Liver (tissue), 9 donors: ENCODE data around the gene ALAS1. TPM values are rescaled to one million over a fixed set of nuclear protein-coding genes. Genes with fewer than 3 reads are reported as not detected.

Experiments
- DNase-seq: peaks from one replicate; pipeline ENCODE4 v3.0.0-alpha.2; 2017; ENCODE audit warnings: low spot score
- H3K27ac ChIP-seq, 2 donors: one replicate each; pipeline ENCODE4 v1.7.0; 2013; ENCODE audit warnings: inconsistent platforms in 2 of 2, low read length in 2 of 2, control low read depth in 1 of 2, low read depth in 1 of 2, mild to moderate bottlenecking in 1 of 2
- H3K27me3 ChIP-seq, 4 donors: one replicate each; pipeline versions ENCODE4 v1.6.1 to v1.7.0; 2013; ENCODE audit warnings: low read length in 3 of 4, inconsistent platforms in 1 of 4, mild to moderate bottlenecking in 1 of 4, moderate library complexity in 1 of 4; ENCODE audit not compliant: control insufficient read depth in 4 of 4, insufficient read depth in 4 of 4
- H3K36me3 ChIP-seq, 4 donors: one replicate each; pipeline versions ENCODE4 v1.6.1 to v1.7.0; 2013; ENCODE audit warnings: low read length in 3 of 4, mild to moderate bottlenecking in 3 of 4, low read depth in 1 of 4, moderate library complexity in 1 of 4; ENCODE audit not compliant: control insufficient read depth in 4 of 4, insufficient read depth in 3 of 4
- H3K4me1 ChIP-seq, 4 donors: one replicate each; pipeline versions ENCODE4 v1.6.1 to v1.7.0; 2013; ENCODE audit warnings: low read length in 3 of 4, mild to moderate bottlenecking in 3 of 4, moderate library complexity in 1 of 4; ENCODE audit not compliant: control insufficient read depth in 4 of 4, insufficient read depth in 4 of 4
- H3K4me3 ChIP-seq, 3 donors: one replicate each; pipeline versions ENCODE4 v1.6.1 to v1.7.0; 2013; ENCODE audit warnings: low read length in 3 of 3, control low read depth in 1 of 3, low read depth in 1 of 3, mild to moderate bottlenecking in 1 of 3
- H3K9ac ChIP-seq, 2 donors: one replicate each; pipeline ENCODE4 v1.7.0; 2013; ENCODE audit warnings: low read length in 2 of 2, mild to moderate bottlenecking in 2 of 2, moderate library complexity in 2 of 2, control low read depth in 1 of 2, low read depth in 1 of 2
- H3K9me3 ChIP-seq, 4 donors: one replicate each; pipeline versions ENCODE4 v1.6.1 to v1.7.0; 2013; ENCODE audit warnings: low read length in 3 of 4; ENCODE audit not compliant: control insufficient read depth in 4 of 4
- EGR1 ChIP-seq, 2 donors: IDR thresholded peaks; 2 replicates each; pipeline ENCODE4 v1.6.1; 2016 to 2018; ENCODE audit warnings: antibody characterized with exemption in 2 of 2, low read depth in 2 of 2
- FOXA1 ChIP-seq: IDR thresholded peaks from 2 replicates; pipeline ENCODE4 v1.6.1; 2016; ENCODE audit warnings: antibody characterized with exemption
- GABPA ChIP-seq, 2 donors: IDR thresholded peaks in 1 of 2; conservative IDR thresholded peaks in 1 of 2; 2 replicates each; pipeline ENCODE4 v1.6.1; 2016; ENCODE audit warnings: antibody characterized with exemption in 2 of 2, mild to moderate bottlenecking in 1 of 2, moderate library complexity in 1 of 2
- HNF4A ChIP-seq, 2 donors: conservative IDR thresholded peaks; 2 replicates each; pipeline ENCODE4 v1.6.1; 2016; ENCODE audit warnings: antibody characterized with exemption in 2 of 2, mild to moderate bottlenecking in 2 of 2
- HNF4G ChIP-seq: IDR thresholded peaks from 2 replicates; pipeline ENCODE4 v1.6.1; 2016; ENCODE audit warnings: antibody characterized with exemption
- JUND ChIP-seq, 2 donors: IDR thresholded peaks; 2 replicates each; pipeline ENCODE4 v1.6.1; 2016; ENCODE audit warnings: antibody characterized with exemption in 2 of 2
- RAD21 ChIP-seq, 2 donors: IDR thresholded peaks; 2 replicates each; pipeline ENCODE4 v1.6.1; 2016; ENCODE audit warnings: antibody characterized with exemption in 2 of 2, mild to moderate bottlenecking in 2 of 2
- SP1 ChIP-seq: IDR thresholded peaks from 2 replicates; pipeline ENCODE4 v1.6.1; 2018; ENCODE audit warnings: antibody characterized with exemption, mild to moderate bottlenecking
- TAF1 ChIP-seq: conservative IDR thresholded peaks from 2 replicates; pipeline ENCODE4 v1.6.1; 2016; ENCODE audit warnings: antibody characterized with exemption, mild to moderate bottlenecking
- YY1 ChIP-seq: IDR thresholded peaks from 2 replicates; pipeline ENCODE4 v1.6.1; 2016; ENCODE audit warnings: antibody characterized with exemption, mild to moderate bottlenecking
- WGBS: extraction: QIAGEN DNeasy Blood & Tissue Kit; methylation state at CpG from one replicate; pipeline ENCODE4 v1.1.7; 2013; 5-methylcytosine and 5-hydroxymethylcytosine counted together
- polyA plus RNA-seq, 2 donors: library from polyadenylated mRNA; stranded (reverse) in 1 of 2; unstranded in 1 of 2; fragments of 200-250 nt in 1 of 2; fragments of >200 nt in 1 of 2; fragmentation: Nextera tagmentation in 1 of 2; extraction: Ambion mirVana in 1 of 2; gene quantifications; one replicate each; pipeline versions ENCODE4 v1.2.1 to v1.2.3, GENCODE V29; 2013 to 2015
- total RNA-seq, 2 donors: library from RNA; depleted of rRNA; stranded (reverse); fragments of >200 nt; gene quantifications; one replicate each; pipeline ENCODE4 v1.2.3, GENCODE V29; 2014
- TF ChIP-seq, protein P1 (sequence below): fragments of 150-350 bp; IDR thresholded peaks from 2 replicates; pipeline ENCODE4 v1.5.1; 2017; ENCODE audit warnings: improper control_type of control experiment, low read depth, low read length; ENCODE audit not compliant: missing input control
- TF ChIP-seq, protein P2 (sequence below): IDR thresholded peaks from 2 replicates; pipeline ENCODE4 v1.6.1; 2016; ENCODE audit warnings: antibody characterized with exemption
- TF ChIP-seq, protein P3 (sequence below): IDR thresholded peaks from 2 replicates; pipeline ENCODE4 v1.6.1; 2016; ENCODE audit warnings: antibody characterized with exemption
- TF ChIP-seq, protein P4 (sequence below): IDR thresholded peaks from 2 replicates; pipeline ENCODE4 v1.6.1; 2016; ENCODE audit warnings: antibody characterized with exemption, mild to moderate bottlenecking
- TF ChIP-seq, protein P5 (sequence below): IDR thresholded peaks from 2 replicates; pipeline ENCODE4 v1.6.1; 2016; ENCODE audit warnings: antibody characterized with exemption
- donor health status: healthy.
- donor health status: healthy.
- donor health status: healthy.
- donor health status: healthy.
- donor health status: healthy.

The ALAS1 gene
- total and polyA plus RNA-seq, 4 donors = 32.3 to 421 (median 137) TPM

GRCh38 chr3:52183786-52184445 is 14.0 kb upstream of the ALAS1 start:
- Histone ChIP-seq H3K27ac (no peak overlapping the region), H3K4me3 (no peak overlapping the region), H3K9ac (no peak overlapping the region), H3K4me1 (peaks cover 14 to 42% (median 26%) of the 10 kb centered on the region in 4 donors), H3K9me3 (no peaks in the 10 kb centered on the region), H3K27me3 (no peaks in the 10 kb centered on the region), H3K36me3 (no peaks in the 10 kb centered on the region)
- DNase-seq = peak; percentile 30
- TF ChIP-seq RAD21 (IDR thresholded peaks at IDR 0.05) (no peak), GABPA (IDR thresholded peaks at IDR 0.05 in 1 of 2, conservative IDR thresholded peaks at IDR 0.05 in 1 of 2) (no peak)
- WGBS = 92% methylated on average over 7 of the region's 7 CpGs

- Histone ChIP-seq H3K9ac (no peak overlapping the region), H3K9me3 (no peaks in the 10 kb centered on the region), H3K4me1 (peaks cover 14 to 45% (median 28%) of the 10 kb centered on the region in 4 donors), H3K4me3 (no peak overlapping the region), H3K27me3 (no peaks in the 10 kb centered on the region), H3K27ac (no peak overlapping the region), H3K36me3 (no peaks in the 10 kb centered on the region)
- 96% methylated on average over 8 of the region's 8 CpGs for WGBS
- TF ChIP-seq, protein P1, sequence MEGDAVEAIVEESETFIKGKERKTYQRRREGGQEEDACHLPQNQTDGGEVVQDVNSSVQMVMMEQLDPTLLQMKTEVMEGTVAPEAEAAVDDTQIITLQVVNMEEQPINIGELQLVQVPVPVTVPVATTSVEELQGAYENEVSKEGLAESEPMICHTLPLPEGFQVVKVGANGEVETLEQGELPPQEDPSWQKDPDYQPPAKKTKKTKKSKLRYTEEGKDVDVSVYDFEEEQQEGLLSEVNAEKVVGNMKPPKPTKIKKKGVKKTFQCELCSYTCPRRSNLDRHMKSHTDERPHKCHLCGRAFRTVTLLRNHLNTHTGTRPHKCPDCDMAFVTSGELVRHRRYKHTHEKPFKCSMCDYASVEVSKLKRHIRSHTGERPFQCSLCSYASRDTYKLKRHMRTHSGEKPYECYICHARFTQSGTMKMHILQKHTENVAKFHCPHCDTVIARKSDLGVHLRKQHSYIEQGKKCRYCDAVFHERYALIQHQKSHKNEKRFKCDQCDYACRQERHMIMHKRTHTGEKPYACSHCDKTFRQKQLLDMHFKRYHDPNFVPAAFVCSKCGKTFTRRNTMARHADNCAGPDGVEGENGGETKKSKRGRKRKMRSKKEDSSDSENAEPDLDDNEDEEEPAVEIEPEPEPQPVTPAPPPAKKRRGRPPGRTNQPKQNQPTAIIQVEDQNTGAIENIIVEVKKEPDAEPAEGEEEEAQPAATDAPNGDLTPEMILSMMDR = no peak
- TF ChIP-seq, protein P2, sequence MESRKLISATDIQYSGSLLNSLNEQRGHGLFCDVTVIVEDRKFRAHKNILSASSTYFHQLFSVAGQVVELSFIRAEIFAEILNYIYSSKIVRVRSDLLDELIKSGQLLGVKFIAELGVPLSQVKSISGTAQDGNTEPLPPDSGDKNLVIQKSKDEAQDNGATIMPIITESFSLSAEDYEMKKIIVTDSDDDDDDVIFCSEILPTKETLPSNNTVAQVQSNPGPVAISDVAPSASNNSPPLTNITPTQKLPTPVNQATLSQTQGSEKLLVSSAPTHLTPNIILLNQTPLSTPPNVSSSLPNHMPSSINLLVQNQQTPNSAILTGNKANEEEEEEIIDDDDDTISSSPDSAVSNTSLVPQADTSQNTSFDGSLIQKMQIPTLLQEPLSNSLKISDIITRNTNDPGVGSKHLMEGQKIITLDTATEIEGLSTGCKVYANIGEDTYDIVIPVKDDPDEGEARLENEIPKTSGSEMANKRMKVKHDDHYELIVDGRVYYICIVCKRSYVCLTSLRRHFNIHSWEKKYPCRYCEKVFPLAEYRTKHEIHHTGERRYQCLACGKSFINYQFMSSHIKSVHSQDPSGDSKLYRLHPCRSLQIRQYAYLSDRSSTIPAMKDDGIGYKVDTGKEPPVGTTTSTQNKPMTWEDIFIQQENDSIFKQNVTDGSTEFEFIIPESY = no peak
- no peak for TF ChIP-seq YY1
- TF ChIP-seq, protein P3, sequence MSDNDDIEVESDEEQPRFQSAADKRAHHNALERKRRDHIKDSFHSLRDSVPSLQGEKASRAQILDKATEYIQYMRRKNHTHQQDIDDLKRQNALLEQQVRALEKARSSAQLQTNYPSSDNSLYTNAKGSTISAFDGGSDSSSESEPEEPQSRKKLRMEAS = no peak
- no peak for TF ChIP-seq RAD21 (IDR thresholded peaks at IDR 0.05)
- TF ChIP-seq JUND (IDR thresholded peaks at IDR 0.05) = no peak
- no peak for TF ChIP-seq HNF4A (conservative IDR thresholded peaks at IDR 0.05)
- TF ChIP-seq EGR1 (IDR thresholded peaks at IDR 0.05; ENCODE audit: low read depth in 2 of 2) = no peak
- TF ChIP-seq HNF4G = no peak
- DNase-seq = peak; percentile 30
These were observed 13.3 kb upstream of the ALAS1 start for GRCh38 chr3:52184690-52185089.

- H3K9ac ChIP-seq = no peak overlapping the region
- H3K9me3 ChIP-seq = no peaks in the 10 kb centered on the region
- TF ChIP-seq, protein P3 = no peak
- no peak for TF ChIP-seq FOXA1
- TF ChIP-seq HNF4G = no peak
- no peak for TF ChIP-seq YY1
- TF ChIP-seq JUND (IDR thresholded peaks at IDR 0.05) = no peak
- TF ChIP-seq GABPA (IDR thresholded peaks at IDR 0.05 in 1 of 2, conservative IDR thresholded peaks at IDR 0.05 in 1 of 2) = no peak
- TF ChIP-seq, protein P1 = no peak
- TF ChIP-seq TAF1 = no peak
- TF ChIP-seq, protein P4, sequence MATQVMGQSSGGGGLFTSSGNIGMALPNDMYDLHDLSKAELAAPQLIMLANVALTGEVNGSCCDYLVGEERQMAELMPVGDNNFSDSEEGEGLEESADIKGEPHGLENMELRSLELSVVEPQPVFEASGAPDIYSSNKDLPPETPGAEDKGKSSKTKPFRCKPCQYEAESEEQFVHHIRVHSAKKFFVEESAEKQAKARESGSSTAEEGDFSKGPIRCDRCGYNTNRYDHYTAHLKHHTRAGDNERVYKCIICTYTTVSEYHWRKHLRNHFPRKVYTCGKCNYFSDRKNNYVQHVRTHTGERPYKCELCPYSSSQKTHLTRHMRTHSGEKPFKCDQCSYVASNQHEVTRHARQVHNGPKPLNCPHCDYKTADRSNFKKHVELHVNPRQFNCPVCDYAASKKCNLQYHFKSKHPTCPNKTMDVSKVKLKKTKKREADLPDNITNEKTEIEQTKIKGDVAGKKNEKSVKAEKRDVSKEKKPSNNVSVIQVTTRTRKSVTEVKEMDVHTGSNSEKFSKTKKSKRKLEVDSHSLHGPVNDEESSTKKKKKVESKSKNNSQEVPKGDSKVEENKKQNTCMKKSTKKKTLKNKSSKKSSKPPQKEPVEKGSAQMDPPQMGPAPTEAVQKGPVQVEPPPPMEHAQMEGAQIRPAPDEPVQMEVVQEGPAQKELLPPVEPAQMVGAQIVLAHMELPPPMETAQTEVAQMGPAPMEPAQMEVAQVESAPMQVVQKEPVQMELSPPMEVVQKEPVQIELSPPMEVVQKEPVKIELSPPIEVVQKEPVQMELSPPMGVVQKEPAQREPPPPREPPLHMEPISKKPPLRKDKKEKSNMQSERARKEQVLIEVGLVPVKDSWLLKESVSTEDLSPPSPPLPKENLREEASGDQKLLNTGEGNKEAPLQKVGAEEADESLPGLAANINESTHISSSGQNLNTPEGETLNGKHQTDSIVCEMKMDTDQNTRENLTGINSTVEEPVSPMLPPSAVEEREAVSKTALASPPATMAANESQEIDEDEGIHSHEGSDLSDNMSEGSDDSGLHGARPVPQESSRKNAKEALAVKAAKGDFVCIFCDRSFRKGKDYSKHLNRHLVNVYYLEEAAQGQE = no peak
- no peak for TF ChIP-seq RAD21 (IDR thresholded peaks at IDR 0.05)
- TF ChIP-seq EGR1 (IDR thresholded peaks at IDR 0.05; ENCODE audit: low read depth in 2 of 2) = no peak
- TF ChIP-seq HNF4A (conservative IDR thresholded peaks at IDR 0.05) = no peak
- TF ChIP-seq, protein P5, sequence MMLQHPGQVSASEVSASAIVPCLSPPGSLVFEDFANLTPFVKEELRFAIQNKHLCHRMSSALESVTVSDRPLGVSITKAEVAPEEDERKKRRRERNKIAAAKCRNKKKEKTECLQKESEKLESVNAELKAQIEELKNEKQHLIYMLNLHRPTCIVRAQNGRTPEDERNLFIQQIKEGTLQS = no peak
- no peak for TF ChIP-seq SP1
- DNase-seq = peak; percentile 29
- WGBS = 96% methylated on average over 6 of the region's 6 CpGs
- no peak overlapping the region for H3K27ac ChIP-seq
- no peak overlapping the region for H3K4me3 ChIP-seq
- H3K27me3 ChIP-seq = no peaks in the 10 kb centered on the region
- H3K4me1 ChIP-seq = peaks cover 17 to 46% (median 28%) of the 10 kb centered on the region in 4 donors
- H3K36me3 ChIP-seq = no peaks in the 10 kb centered on the region
These were observed 12.6 kb upstream of the ALAS1 start for GRCh38 chr3:52185311-52185710.
